Astrocyte of the spinal cord (primary cell): ENCODE results near the gene SYNCRIP.

Experiments used
- DNase-seq: peaks from one replicate; pipeline ENCODE4 v3.0.0; 2011; ENCODE audit warnings: low read depth, low spot score
- H3K4me3 ChIP-seq: 2 replicates; pipeline ENCODE4 v1.5.1; 2011; ENCODE audit warnings: low read depth, mild to moderate bottlenecking, low read length, moderate library complexity
- CTCF ChIP-seq: IDR thresholded peaks from 2 replicates; pipeline ENCODE4 v1.5.1; 2012; ENCODE audit warnings: low read depth, mild to moderate bottlenecking, low read length, inconsistent platforms
- in situ Hi-C: cut with HindIII; loops from 2 replicates; pipeline ENCODE4 v1.10.0; 2017; ENCODE audit warnings: low sequenced_read_pairs

SYNCRIP gene

GRCh38 chr6:85669735-85670194 is 27.1 kb upstream of the SYNCRIP start:
- H3K4me3 ChIP-seq = no peak overlapping the region
- DNase-seq = peak; percentile 65
- in situ Hi-C loops = no loop called here
- TF ChIP-seq CTCF = no peak

- TF ChIP-seq CTCF = no peak
- no peak for DNase-seq
- no peak overlapping the region for H3K4me3 ChIP-seq
- in situ Hi-C loops = no loop called here
These were observed 19.6 kb upstream of the SYNCRIP start for GRCh38 chr6:85662251-85662650.

- in situ Hi-C loops = no loop called here
- DNase-seq = peak; percentile 96
- TF ChIP-seq CTCF = peak; percentile 40
- H3K4me3 ChIP-seq = no peak overlapping the region
These were observed 17.5 kb upstream of the SYNCRIP start for GRCh38 chr6:85660181-85660611.

GRCh38 chr6:85650606-85651005 is 7.9 kb upstream of the SYNCRIP start:
- TF ChIP-seq CTCF = no peak
- in situ Hi-C loops = no loop called here
- H3K4me3 ChIP-seq = no peak overlapping the region
- DNase-seq = no peak

- TF ChIP-seq CTCF = no peak
- no peak for DNase-seq
- in situ Hi-C loops = no loop called here
- H3K4me3 ChIP-seq = peak overlapping the region; percentile 56
These were observed 1.6 kb upstream of the SYNCRIP start for GRCh38 chr6:85644279-85644762.

GRCh38 chr6:85643537-85644278 is 1.0 kb upstream of the SYNCRIP start:
- peak overlapping the region; percentile 56 for H3K4me3 ChIP-seq
- DNase-seq = peak; percentile 94
- in situ Hi-C loops = no loop called here
- TF ChIP-seq CTCF = no peak
